Choroid plexus epithelial cell (primary cell): Measurements from ENCODE around the gene ADCY1.

Source experiments
- DNase-seq: peaks from one replicate; pipeline ENCODE4 v3.0.0-alpha.2; 2010; ENCODE audit warnings: low read depth
- H3K4me3 ChIP-seq: 2 replicates; pipeline ENCODE4 v1.5.1; 2011; ENCODE audit warnings: low read depth, mild to moderate bottlenecking, control low read depth, low read length, moderate library complexity
- CTCF ChIP-seq: conservative IDR thresholded peaks from 2 replicates; pipeline ENCODE4 v1.5.1; 2011; ENCODE audit warnings: low read depth, mild to moderate bottlenecking, control low read depth, inconsistent platforms, low read length, moderate library complexity

ADCY1 gene

GRCh38 chr7:45663167-45663921 is 89.2 kb downstream of the ADCY1 start:
- H3K4me3 ChIP-seq, result no peak overlapping the region
- DNase-seq, result peak; percentile 24
- TF ChIP-seq CTCF, result peak; percentile 78

- no peak overlapping the region for H3K4me3 ChIP-seq
- no peak for TF ChIP-seq CTCF
- DNase-seq, result no peak
Observed at GRCh38 chr7:45663965-45664633, 89.9 kb downstream of the ADCY1 start.

GRCh38 chr7:45665172-45665571 is 91.0 kb downstream of the ADCY1 start:
- no peak for DNase-seq
- no peak for TF ChIP-seq CTCF
- H3K4me3 ChIP-seq, result no peak overlapping the region

GRCh38 chr7:45670227-45670626 is 96.1 kb downstream of the ADCY1 start:
- DNase-seq, result no peak
- TF ChIP-seq CTCF, result no peak
- H3K4me3 ChIP-seq, result no peak overlapping the region

GRCh38 chr7:45670717-45671116 is 96.5 kb downstream of the ADCY1 start:
- H3K4me3 ChIP-seq, result no peak overlapping the region
- DNase-seq, result no peak
- TF ChIP-seq CTCF, result no peak

- no peak overlapping the region for H3K4me3 ChIP-seq
- no peak for TF ChIP-seq CTCF
- DNase-seq, result no peak
Observed at GRCh38 chr7:45677311-45677900, 103.2 kb downstream of the ADCY1 start.
